DMS114 treated with DMSO at 0.1 percent for 48 hours (cell line): ENCODE measurements around the gene EPYC.

Source experiments
- DNase-seq: peaks from one replicate; lab custom pipeline; 2025; ENCODE audit not compliant: unreplicated experiment; lab: John Stamatoyannopoulos, UW

Gene EPYC

GRCh38 chr12:90959032-90959431 lies 45.7 kb downstream of the EPYC start:
- peak; percentile 58 for DNase-seq

GRCh38 chr12:90958347-90958746 lies 46.4 kb downstream of the EPYC start:
- DNase-seq: no peak

- no peak for DNase-seq
These were observed 49.9 kb downstream of the EPYC start, which contains the start of gene CCER1 for GRCh38 chr12:90954921-90955320. Gene CCER1, minus strand, starts transcription at chr12:90955176. Its CDS starts 434 bp downstream, at chr12:90954742.

- DNase-seq: no peak
These were observed 50.3 kb downstream of the EPYC start for GRCh38 chr12:90954428-90954827.

- DNase-seq: no peak
These were observed 50.8 kb downstream of the EPYC start for GRCh38 chr12:90953956-90954421.

GRCh38 chr12:90951432-90952105 lies 53.2 kb downstream of the EPYC start:
- DNase-seq: no peak

- no peak for DNase-seq
These were observed 56.9 kb downstream of the EPYC start for GRCh38 chr12:90947869-90948268.

GRCh38 chr12:90945070-90945649 lies 59.6 kb downstream of the EPYC start:
- peak; percentile 58 for DNase-seq

GRCh38 chr12:90943255-90943654 lies 61.5 kb downstream of the EPYC start:
- no peak for DNase-seq

- DNase-seq: peak; percentile 76
These were observed 63.8 kb downstream of the EPYC start for GRCh38 chr12:90940872-90941499.

GRCh38 chr12:90939382-90939781 lies 65.4 kb downstream of the EPYC start:
- no peak for DNase-seq

GRCh38 chr12:90938451-90938850 lies 66.3 kb downstream of the EPYC start:
- DNase-seq: no peak

GRCh38 chr12:90937651-90938050 lies 67.1 kb downstream of the EPYC start:
- no peak for DNase-seq

GRCh38 chr12:90936230-90937005 lies 68.4 kb downstream of the EPYC start:
- DNase-seq: no peak

GRCh38 chr12:90925562-90925961 lies 79.2 kb downstream of the EPYC start:
- no peak for DNase-seq

- DNase-seq: no peak
These were observed 80.4 kb downstream of the EPYC start for GRCh38 chr12:90924406-90924805.

GRCh38 chr12:90922145-90922627 lies 82.6 kb downstream of the EPYC start:
- no peak for DNase-seq

GRCh38 chr12:90921536-90921935 lies 83.2 kb downstream of the EPYC start:
- no peak for DNase-seq

GRCh38 chr12:90920222-90920621 lies 84.5 kb downstream of the EPYC start:
- no peak for DNase-seq

GRCh38 chr12:90917431-90917830 lies 87.3 kb downstream of the EPYC start:
- DNase-seq: no peak

- DNase-seq: no peak
These were observed 88.3 kb downstream of the EPYC start for GRCh38 chr12:90916516-90916915.
